ENCODE results near the gene NRBF2. TPM values are rescaled to one million over a fixed set of nuclear protein-coding genes. Genes with fewer than 3 reads are reported as not detected.

Gene NRBF2
- total and polyA plus RNA-seq, 9 of the 15 experiments (the other 6 are each of a cell fraction or from before 2014, with no cell fraction given): 20.8 to 52.1 (median 30.5) TPM

DNA sequence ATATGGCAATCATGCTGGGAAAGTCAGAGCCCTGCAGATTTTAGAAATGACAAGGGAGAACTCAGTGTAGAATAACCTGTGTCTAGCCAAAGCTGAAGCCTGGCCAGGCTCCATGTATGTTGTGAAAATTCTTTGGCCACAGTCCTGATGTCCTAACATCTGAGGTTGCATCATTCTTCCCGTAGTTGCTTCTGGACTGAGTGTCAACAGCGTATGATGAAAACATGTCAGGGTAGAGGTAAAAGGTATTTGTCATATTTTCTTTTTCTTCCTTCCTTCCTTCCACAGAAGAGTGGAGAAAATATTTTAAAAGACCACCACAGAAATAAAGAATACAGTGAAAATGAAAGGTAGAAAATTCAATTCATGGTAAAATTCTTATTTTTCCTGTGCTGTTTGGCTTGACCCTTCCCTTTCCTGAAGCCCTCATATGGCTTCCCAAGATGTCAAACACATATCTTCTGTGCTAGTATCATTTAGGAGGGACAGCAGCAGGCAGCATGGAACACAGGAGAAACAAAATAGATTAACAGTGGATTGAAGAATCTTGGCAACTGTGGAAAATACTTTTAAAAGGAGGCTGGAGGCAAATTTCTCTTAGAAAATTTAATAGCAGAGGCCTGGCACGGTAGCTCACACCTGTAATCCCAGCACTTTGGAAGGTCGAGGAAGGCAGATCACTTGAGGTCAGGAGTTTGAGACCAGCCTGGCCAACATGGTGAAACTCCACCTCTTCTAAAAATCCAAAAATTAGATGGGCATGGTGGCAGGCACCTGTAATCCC, 18.9 kb upstream of the NRBF2 start (continued):
- no peak for TF ChIP-seq TCF7 (IDR thresholded peaks at IDR 0.05; ENCODE audit: borderline replicate concordance)
- TF ChIP-seq ZNF655 (CRISPR knock-in tag; IDR thresholded peaks at IDR 0.05): no peak
- TF ChIP-seq, protein P1, sequence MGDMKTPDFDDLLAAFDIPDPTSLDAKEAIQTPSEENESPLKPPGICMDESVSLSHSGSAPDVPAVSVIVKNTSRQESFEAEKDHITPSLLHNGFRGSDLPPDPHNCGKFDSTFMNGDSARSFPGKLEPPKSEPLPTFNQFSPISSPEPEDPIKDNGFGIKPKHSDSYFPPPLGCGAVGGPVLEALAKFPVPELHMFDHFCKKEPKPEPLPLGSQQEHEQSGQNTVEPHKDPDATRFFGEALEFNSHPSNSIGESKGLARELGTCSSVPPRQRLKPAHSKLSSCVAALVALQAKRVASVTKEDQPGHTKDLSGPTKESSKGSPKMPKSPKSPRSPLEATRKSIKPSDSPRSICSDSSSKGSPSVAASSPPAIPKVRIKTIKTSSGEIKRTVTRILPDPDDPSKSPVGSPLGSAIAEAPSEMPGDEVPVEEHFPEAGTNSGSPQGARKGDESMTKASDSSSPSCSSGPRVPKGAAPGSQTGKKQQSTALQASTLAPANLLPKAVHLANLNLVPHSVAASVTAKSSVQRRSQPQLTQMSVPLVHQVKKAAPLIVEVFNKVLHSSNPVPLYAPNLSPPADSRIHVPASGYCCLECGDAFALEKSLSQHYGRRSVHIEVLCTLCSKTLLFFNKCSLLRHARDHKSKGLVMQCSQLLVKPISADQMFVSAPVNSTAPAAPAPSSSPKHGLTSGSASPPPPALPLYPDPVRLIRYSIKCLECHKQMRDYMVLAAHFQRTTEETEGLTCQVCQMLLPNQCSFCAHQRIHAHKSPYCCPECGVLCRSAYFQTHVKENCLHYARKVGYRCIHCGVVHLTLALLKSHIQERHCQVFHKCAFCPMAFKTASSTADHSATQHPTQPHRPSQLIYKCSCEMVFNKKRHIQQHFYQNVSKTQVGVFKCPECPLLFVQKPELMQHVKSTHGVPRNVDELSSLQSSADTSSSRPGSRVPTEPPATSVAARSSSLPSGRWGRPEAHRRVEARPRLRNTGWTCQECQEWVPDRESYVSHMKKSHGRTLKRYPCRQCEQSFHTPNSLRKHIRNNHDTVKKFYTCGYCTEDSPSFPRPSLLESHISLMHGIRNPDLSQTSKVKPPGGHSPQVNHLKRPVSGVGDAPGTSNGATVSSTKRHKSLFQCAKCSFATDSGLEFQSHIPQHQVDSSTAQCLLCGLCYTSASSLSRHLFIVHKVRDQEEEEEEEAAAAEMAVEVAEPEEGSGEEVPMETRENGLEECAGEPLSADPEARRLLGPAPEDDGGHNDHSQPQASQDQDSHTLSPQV (IDR thresholded peaks at IDR 0.05): peak; percentile 79
- TF ChIP-seq FOXJ2 (tag; IDR thresholded peaks at IDR 0.05): peak; percentile 88
- no peak for TF ChIP-seq AFF1 (IDR thresholded peaks at IDR 0.05; ENCODE audit: low read depth in 1 of 2, partially characterized antibody in 2 of 2)
- TF ChIP-seq SMARCA4 (IDR thresholded peaks at IDR 0.05): peak; percentile 65; the same call in 1 of the 2 replicates
- TF ChIP-seq IRF9 (tag; IDR thresholded peaks at IDR 0.05): peak; percentile 84; the same call in 1 of the 2 replicates
- TF ChIP-seq VEZF1 (CRISPR knock-in tag; IDR thresholded peaks at IDR 0.05): no peak
- TF ChIP-seq SMAD4 (CRISPR knock-in tag; conservative IDR thresholded peaks at IDR 0.05): peak; percentile 75
- peak; percentile 65 for TF ChIP-seq ZNF239 (CRISPR knock-in tag; IDR thresholded peaks at IDR 0.05)
- no peak for TF ChIP-seq PTBP1 (IDR thresholded peaks at IDR 0.05; ENCODE audit: low read depth, low read length)
- peak; percentile 50; the same call in 1 of the 2 replicates for TF ChIP-seq LEF1 (IDR thresholded peaks at IDR 0.05)
- peak; percentile 54 for TF ChIP-seq MEIS2 (IDR thresholded peaks at IDR 0.05; ENCODE audit: partially characterized antibody)
